GM19452 (cell line): ENCODE results near the gene USP12.
"Not testable (repeated sequence)": the region's sequence is repeated elsewhere in the genome, so short reads cannot be mapped to it uniquely, and the experiment has no call there.

Experiments used
- ATAC-seq: cut with Tn5 transposase; IDR thresholded peaks from one replicate; pipeline ENCODE4 v1.9.1; 2021; ENCODE audit not compliant: unreplicated experiment

The USP12 gene

GRCh38 chr13:27080018-27080948 lies 91.3 kb downstream of the USP12 start:
- ATAC-seq, result no peak

GRCh38 chr13:27079421-27079958 lies 92.1 kb downstream of the USP12 start:
- ATAC-seq, result peak; percentile 61

GRCh38 chr13:27077451-27077850 lies 94.2 kb downstream of the USP12 start:
- ATAC-seq, result no peak

GRCh38 chr13:27076421-27076820 lies 95.2 kb downstream of the USP12 start:
- no peak for ATAC-seq

- no peak for ATAC-seq
Measured at GRCh38 chr13:27073186-27073585, 98.4 kb downstream of the USP12 start.

GRCh38 chr13:27066123-27066522 lies 105.5 kb downstream of the USP12 start:
- not testable (repeated sequence) for ATAC-seq

GRCh38 chr13:27065582-27065981 lies 106.0 kb downstream of the USP12 start:
- ATAC-seq, result no peak

GRCh38 chr13:27064252-27064995 lies 107.2 kb downstream of the USP12 start:
- no peak for ATAC-seq

GRCh38 chr13:27057817-27058216 lies 113.8 kb downstream of the USP12 start:
- no peak for ATAC-seq

GRCh38 chr13:27055526-27055925 lies 116.1 kb downstream of the USP12 start:
- ATAC-seq, result no peak

- no peak for ATAC-seq
Measured at GRCh38 chr13:27054760-27055159, 116.9 kb downstream of the USP12 start.

GRCh38 chr13:27053902-27054595 lies 117.6 kb downstream of the USP12 start:
- ATAC-seq, result no peak

GRCh38 chr13:27053210-27053884 lies 118.3 kb downstream of the USP12 start:
- ATAC-seq, result no peak

- no peak for ATAC-seq
Measured at GRCh38 chr13:27052551-27053208, 118.9 kb downstream of the USP12 start.

GRCh38 chr13:27047081-27047480 lies 124.5 kb downstream of the USP12 start:
- ATAC-seq, result no peak

- ATAC-seq, result peak; percentile 60
Measured at GRCh38 chr13:27044837-27045570, 126.6 kb downstream of the USP12 start.

GRCh38 chr13:27043013-27043412 lies 128.6 kb downstream of the USP12 start:
- ATAC-seq, result no peak

GRCh38 chr13:27041341-27041740 lies 130.3 kb downstream of the USP12 start:
- no peak for ATAC-seq

GRCh38 chr13:27040826-27041108 lies 130.8 kb downstream of the USP12 start:
- no peak for ATAC-seq
